VCaP (cell line): ENCODE results near the gene VPS13D.

Source experiments
- H3K27ac ChIP-seq: fragments of 450-650 bp; 2 replicates; pipeline ENCODE4 v1.5.1; 2017
- TF ChIP-seq, protein P1 (sequence below): fragments of 450-650 bp; conservative IDR thresholded peaks from 2 replicates; pipeline ENCODE4 v1.5.1; 2017; ENCODE audit warnings: mild to moderate bottlenecking, moderate library complexity

VPS13D gene

DNA sequence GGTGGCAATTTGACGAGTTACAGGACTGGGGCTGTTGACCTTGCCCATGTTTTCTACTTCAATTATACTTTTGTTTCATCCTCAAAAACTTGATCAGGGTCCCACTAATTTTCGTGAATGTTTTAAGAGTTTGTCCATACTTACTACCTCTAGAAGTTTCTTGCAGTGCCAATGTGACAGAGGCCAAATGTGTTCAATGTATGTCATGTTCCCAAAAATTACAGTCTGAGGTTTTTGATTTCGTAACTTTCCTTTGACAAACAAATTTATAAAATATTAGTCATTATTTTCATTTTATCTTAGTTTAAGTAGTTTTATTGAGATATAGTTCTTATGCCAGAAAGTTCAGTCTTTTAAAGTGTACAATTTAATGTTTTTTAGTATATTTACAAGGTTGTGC, 15.3 kb downstream of the VPS13D start:
- TF ChIP-seq, protein P1, sequence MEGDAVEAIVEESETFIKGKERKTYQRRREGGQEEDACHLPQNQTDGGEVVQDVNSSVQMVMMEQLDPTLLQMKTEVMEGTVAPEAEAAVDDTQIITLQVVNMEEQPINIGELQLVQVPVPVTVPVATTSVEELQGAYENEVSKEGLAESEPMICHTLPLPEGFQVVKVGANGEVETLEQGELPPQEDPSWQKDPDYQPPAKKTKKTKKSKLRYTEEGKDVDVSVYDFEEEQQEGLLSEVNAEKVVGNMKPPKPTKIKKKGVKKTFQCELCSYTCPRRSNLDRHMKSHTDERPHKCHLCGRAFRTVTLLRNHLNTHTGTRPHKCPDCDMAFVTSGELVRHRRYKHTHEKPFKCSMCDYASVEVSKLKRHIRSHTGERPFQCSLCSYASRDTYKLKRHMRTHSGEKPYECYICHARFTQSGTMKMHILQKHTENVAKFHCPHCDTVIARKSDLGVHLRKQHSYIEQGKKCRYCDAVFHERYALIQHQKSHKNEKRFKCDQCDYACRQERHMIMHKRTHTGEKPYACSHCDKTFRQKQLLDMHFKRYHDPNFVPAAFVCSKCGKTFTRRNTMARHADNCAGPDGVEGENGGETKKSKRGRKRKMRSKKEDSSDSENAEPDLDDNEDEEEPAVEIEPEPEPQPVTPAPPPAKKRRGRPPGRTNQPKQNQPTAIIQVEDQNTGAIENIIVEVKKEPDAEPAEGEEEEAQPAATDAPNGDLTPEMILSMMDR, result no peak
- H3K27ac ChIP-seq, result peak overlapping the region; percentile 42

DNA sequence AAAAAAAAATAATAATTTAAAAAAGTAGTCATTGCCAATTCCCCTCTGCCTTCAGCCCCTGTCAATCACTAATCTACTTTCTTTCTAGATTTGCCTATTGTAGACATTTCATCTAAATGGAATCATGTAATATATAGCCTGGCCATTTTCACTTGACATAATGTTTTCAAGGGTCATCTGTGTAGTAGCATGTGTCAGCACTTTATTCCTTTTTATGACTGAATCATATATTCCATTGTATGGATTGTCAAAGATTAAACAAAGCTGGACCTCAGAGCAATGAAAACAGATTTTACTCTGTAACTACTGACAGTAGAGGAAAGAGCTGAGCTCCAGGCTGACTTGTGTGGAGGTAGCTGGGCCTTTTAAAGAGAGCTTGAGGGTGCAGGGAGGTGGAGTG, 15.9 kb downstream of the VPS13D start:
- no peak overlapping the region for H3K27ac ChIP-seq
- TF ChIP-seq, protein P1, result no peak

DNA sequence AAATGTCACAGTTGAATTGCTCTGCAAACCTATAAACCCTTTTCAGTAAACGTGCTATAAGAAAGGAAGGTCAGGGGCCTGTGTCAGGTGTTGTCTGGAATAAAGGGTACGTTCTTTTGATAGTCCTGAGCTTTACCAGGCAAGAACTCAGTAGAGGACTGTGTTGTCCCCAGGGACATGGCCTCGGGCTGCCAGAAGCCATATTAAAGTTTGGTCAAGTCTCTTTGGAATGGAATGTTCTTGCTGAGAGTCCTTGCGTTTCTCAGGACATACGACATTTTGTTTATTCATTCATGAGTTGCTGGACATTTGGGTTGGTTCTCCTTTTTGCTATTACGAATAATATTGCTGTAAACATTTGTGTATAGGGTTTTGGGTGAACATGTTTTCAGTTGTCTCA, 16.8 kb downstream of the VPS13D start:
- TF ChIP-seq, protein P1, result no peak

DNA sequence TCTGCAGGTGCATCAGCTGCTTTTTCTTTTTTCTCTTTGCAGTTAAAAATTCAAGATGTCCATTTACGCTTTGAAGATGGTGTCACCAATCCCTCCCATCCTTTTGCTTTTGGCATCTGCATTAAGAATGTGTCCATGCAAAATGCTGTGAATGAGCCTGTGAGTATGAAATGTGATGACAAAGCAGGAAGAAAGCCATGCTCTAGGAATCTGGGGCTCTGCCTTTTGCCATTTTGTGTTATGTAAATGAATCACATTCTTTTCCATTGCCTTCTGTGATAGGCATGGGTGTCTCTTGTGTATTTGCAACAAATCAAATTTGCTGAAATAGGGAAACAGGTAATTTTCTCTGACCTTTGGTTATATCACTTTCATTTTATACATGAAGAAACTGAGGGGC, 19.4 kb downstream of the VPS13D start:
- TF ChIP-seq, protein P1, result no peak
- no peak overlapping the region for H3K27ac ChIP-seq

More for the DNA sequence above, 16.8 kb downstream of the VPS13D start:
- no peak overlapping the region for H3K27ac ChIP-seq

DNA sequence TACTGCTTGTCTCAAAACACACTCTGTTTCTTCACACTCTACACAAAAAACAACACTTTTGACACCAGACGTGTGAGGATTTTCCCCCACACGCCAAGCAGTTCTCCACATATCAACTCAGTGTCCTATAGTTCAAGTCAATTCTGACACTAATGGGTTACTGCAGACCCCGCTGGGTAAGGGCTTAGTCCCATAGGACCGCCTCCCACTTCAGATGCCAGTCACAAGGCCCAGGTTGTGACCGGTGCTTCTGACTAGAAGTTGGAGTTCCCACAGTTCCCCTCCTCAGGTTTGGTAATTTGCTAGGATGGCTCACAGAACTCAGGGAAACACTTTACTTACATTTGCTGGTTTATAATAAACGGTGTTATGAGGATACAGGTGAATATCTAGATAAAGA, 19.9 kb downstream of the VPS13D start:
- no peak overlapping the region for H3K27ac ChIP-seq
- TF ChIP-seq, protein P1, result no peak

DNA sequence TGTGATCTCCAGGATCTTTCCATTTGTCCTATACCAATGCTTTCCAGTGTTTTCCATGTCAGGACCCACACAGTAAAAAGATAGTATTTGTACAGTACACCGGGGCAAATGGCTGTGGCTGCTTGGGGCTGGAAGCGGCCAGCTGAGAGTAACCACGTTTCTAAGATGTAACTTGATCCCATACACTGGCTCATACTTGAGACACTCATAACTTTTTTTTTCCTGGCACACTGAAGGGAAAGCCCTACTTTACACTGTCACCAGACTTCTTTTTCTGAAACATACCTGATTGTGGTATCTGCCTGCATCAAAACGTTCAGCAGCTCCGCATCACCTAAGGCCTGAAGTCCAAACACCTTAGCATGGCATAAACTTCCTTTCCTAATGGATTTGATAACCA, 21.6 kb downstream of the VPS13D start:
- H3K27ac ChIP-seq, result no peak overlapping the region
- TF ChIP-seq, protein P1, result no peak

DNA sequence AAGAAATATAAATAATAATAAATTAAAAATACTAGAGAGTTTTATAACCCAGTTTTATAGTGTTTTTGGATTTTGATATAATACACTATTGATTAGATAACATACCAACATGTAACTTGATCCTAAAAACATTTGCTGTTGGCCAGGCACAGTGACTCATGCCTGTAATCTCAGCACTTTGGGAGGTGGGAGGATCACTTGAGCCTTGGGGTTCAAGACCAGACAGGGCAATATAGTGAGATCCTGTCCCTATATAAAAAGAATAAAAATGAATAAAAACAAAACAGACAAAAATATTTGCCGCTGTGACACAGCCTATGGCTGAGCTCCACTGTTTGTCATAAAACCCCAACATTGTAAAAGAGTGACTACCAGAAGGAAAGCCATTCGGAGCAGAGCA, 26.1 kb downstream of the VPS13D start:
- no peak overlapping the region for H3K27ac ChIP-seq
- TF ChIP-seq, protein P1, result no peak

DNA sequence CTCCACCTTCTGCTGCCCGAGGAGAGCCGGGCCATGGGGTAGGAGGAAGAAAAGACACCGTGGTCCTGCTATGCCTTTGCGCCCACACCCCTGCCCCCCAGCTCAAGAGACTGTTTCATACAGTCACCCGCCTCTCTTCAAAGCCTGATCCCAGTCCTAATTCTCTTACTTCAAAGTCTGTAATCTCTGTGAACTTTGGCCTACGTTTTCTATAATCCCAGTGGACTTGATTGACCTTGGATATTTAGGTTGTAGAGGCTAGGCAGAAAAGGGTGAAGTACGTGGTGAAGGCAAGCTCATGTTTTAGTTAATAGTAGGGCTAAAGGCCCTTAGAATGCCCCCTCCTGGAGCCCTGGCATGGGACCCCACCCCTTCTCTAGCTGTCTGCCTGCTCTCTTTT, 28.4 kb downstream of the VPS13D start:
- H3K27ac ChIP-seq, result no peak overlapping the region
- TF ChIP-seq, protein P1, result no peak
